MCF 10A (cell line): ENCODE data around the gene PSMD3. TPM values are rescaled to one million over a fixed set of nuclear protein-coding genes. Genes with fewer than 3 reads are reported as not detected.

ENCODE experiments used
- BruUV-seq: library from RNA; stranded (reverse); fragments of 400-500 nt; replicated peaks from 2 replicates; lab custom pipeline; 2021; lab: Mats Ljungman, UMichigan
- CTCF ChIA-PET: fragments of 300-600 bp; sonication (Branson Sonifier 250); formaldehyde crosslinking; extraction: SDS; loops from one replicate; lab custom pipeline; 2021; ENCODE audit warnings: antibody characterized with exemption, inconsistent platforms; lab: Yijun Ruan, JAX
- POLR2A ChIA-PET: fragments of 300-600, 350-650 bp; sonication (Branson Sonifier 250); formaldehyde crosslinking; extraction: SDS; loops from one replicate; lab custom pipeline; 2020; ENCODE audit warnings: antibody characterized with exemption, inconsistent platforms; lab: Yijun Ruan, JAX
- DNase-seq: peaks from one replicate; pipeline ENCODE4 v3.0.0-alpha.2; 2018; ENCODE audit not compliant: unreplicated experiment
- H3K27ac Mint-ChIP-seq: one replicate; pipeline ENCODE4 v1.8.0; 2022; ENCODE audit warnings: mild to moderate bottlenecking, low read depth, mixed read lengths; ENCODE audit not compliant: unreplicated experiment
- H3K27me3 Mint-ChIP-seq: one replicate; pipeline ENCODE4 v1.8.0; 2022; ENCODE audit warnings: mixed read lengths; ENCODE audit not compliant: insufficient read depth, unreplicated experiment
- H3K36me3 Mint-ChIP-seq: one replicate; pipeline ENCODE4 v1.8.0; 2022; ENCODE audit warnings: mild to moderate bottlenecking, moderate library complexity, mixed read lengths; ENCODE audit not compliant: insufficient read depth, unreplicated experiment
- H3K4me1 Mint-ChIP-seq: one replicate; pipeline ENCODE4 v1.8.0; 2022; ENCODE audit warnings: mixed read lengths; ENCODE audit not compliant: insufficient read depth, unreplicated experiment
- H3K4me3 Mint-ChIP-seq: one replicate; pipeline ENCODE4 v1.8.0; 2022; ENCODE audit warnings: mild to moderate bottlenecking, moderate library complexity, mixed read lengths; ENCODE audit not compliant: unreplicated experiment
- H3K9me3 Mint-ChIP-seq: one replicate; pipeline ENCODE4 v1.8.0; 2022; ENCODE audit warnings: mixed read lengths; ENCODE audit not compliant: unreplicated experiment
- intact Hi-C: fragments of 100-400 bp; cut with micrococcal nuclease; formaldehyde crosslinking; loops from 2 replicates; pipeline ENCODE4 v1.14.1; 2022
- total RNA-seq: library from RNA; stranded (reverse); gene quantifications from 2 replicates; pipeline ENCODE4 v1.2.3, GENCODE V29; 2022
- TF ChIP-seq, protein P1 (sequence below): fragments of 200-600 bp; IDR thresholded peaks from one replicate; pipeline ENCODE4 v1.8.0; 2022; ENCODE audit warnings: antibody characterized with exemption, mild to moderate bottlenecking; ENCODE audit not compliant: unreplicated experiment

The PSMD3 gene
- total RNA-seq, 1 experiment from 2014 or later, result 95.3 TPM

- intact Hi-C loops, result no loop called here
- CTCF ChIA-PET, result interaction anchor here (1.8 kb wide), 1 partner anchor 9 kb away, joined by 8 read pairs; no protein-coding TSS in a partner anchor
- Mint-ChIP-seq H3K9me3 (no peaks in the 10 kb centered on the region), H3K27ac (peak overlapping the region; percentile 39), H3K4me3 (no peak overlapping the region), H3K4me1 (peaks cover 82% of the 10 kb centered on the region), H3K27me3 (no peaks in the 10 kb centered on the region), H3K36me3 (peaks cover 39% of the 10 kb centered on the region)
- no TSS peak for BruUV-seq
- POLR2A ChIA-PET, result interaction anchor here (0.8 to 3.5 kb wide), 6 partner anchors 8 to 89 kb away, joined by 3 to 79 read pairs (median 12); partner anchors contain the start of genes NR1D1 and PSMD3
- TF ChIP-seq, protein P1, sequence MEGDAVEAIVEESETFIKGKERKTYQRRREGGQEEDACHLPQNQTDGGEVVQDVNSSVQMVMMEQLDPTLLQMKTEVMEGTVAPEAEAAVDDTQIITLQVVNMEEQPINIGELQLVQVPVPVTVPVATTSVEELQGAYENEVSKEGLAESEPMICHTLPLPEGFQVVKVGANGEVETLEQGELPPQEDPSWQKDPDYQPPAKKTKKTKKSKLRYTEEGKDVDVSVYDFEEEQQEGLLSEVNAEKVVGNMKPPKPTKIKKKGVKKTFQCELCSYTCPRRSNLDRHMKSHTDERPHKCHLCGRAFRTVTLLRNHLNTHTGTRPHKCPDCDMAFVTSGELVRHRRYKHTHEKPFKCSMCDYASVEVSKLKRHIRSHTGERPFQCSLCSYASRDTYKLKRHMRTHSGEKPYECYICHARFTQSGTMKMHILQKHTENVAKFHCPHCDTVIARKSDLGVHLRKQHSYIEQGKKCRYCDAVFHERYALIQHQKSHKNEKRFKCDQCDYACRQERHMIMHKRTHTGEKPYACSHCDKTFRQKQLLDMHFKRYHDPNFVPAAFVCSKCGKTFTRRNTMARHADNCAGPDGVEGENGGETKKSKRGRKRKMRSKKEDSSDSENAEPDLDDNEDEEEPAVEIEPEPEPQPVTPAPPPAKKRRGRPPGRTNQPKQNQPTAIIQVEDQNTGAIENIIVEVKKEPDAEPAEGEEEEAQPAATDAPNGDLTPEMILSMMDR, result no peak
- DNase-seq, result peak; percentile 88
Observed at GRCh38 chr17:40022961-40023541, 42.4 kb downstream of the PSMD3 start.

DNA sequence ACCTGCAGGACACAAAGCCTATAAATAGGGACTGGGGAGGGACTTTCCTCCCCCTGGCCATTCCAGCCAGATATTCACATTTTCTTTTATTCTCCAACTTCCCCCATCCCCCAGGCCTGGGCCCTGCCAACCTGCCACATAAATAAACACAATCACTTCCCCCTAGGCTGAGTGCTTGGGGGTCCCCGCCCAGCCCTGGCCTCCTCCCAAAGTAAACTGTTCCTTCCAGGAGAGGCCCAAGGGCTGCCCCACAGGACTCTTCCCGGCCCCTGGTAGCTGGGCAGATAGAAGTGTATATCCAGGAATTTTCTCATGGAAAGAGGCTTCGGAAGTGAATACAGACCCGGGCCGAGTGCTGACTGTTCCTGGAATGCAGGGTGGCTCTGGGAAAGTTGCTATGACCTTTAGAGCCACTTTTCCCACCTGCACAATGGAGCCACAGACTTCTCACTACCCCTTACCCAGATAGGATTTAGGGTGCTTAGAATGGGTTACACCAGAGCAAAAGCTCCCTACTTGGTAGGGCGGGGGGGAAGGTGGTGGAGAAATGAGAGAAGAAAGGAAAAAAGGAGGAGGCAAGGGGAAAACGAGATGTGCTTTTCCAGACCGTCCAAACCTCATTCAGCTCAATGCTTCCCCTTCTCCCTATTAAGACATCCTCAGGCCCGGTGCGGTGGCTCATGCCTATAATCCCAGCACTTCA is 43.1 kb downstream of the PSMD3 start:
- ChIA-PET CTCF (interaction anchor here (0.6 to 9.3 kb wide), 4 partner anchors 10 to 172 kb away, joined by 3 to 237 read pairs (median 4); partner anchors contain the start of gene CSF3), POLR2A (interaction anchor here (0.6 to 7.3 kb wide), 4 partner anchors 9 to 85 kb away, joined by 3 to 164 read pairs (median 16); partner anchors contain the start of genes CSF3 and PSMD3)
- Mint-ChIP-seq H3K27me3 (no peaks in the 10 kb centered on the region), H3K9me3 (no peaks in the 10 kb centered on the region), H3K4me1 (peaks cover 75% of the 10 kb centered on the region), H3K27ac (peak overlapping the region; percentile 39), H3K4me3 (no peak overlapping the region), H3K36me3 (peaks cover 44% of the 10 kb centered on the region)
- TF ChIP-seq, protein P1, result no peak
- DNase-seq, result peak; percentile 91
- intact Hi-C loops, result no loop called here
- BruUV-seq, result no TSS peak

- Mint-ChIP-seq H3K27ac (peak overlapping the region; percentile 87), H3K4me3 (no peak overlapping the region), H3K27me3 (no peaks in the 10 kb centered on the region), H3K9me3 (no peaks in the 10 kb centered on the region), H3K4me1 (peaks cover 64% of the 10 kb centered on the region), H3K36me3 (peaks cover 42% of the 10 kb centered on the region)
- peak; percentile 21 for DNase-seq
- TF ChIP-seq, protein P1, result no peak
- ChIA-PET POLR2A (interaction anchor here (0.9 to 7.3 kb wide), 7 partner anchors 10 to 255 kb away, joined by 3 to 164 read pairs (median 4); partner anchors contain the start of genes CSF3, MED24, NR1D1 and PSMD3), CTCF (interaction anchor here (0.6 to 9.3 kb wide), 9 partner anchors 11 to 1672 kb away, joined by 3 to 237 read pairs (median 5); partner anchors contain the start of genes CSF3 and PSMD3)
- intact Hi-C loops, result loop anchor here (5.0 kb wide), 2 partner anchors 87 to 153 kb away; no protein-coding TSS in a partner anchor
- BruUV-seq, result no TSS peak
Observed at GRCh38 chr17:40024901-40025300, 44.3 kb downstream of the PSMD3 start.
